Activated naive CD8-positive, alpha-beta T cell treated with anti-CD3 and anti-CD28 coated beads, Interleukin-2, amount 10 ng/mL, durations not matched to agents 7 days and 5 days (primary cell): ENCODE results near the gene SPTB. TPM values are rescaled to one million over a fixed set of nuclear protein-coding genes. Genes with fewer than 3 reads are reported as not detected.

Experiments used
- ATAC-seq: fragments of 150-1000 bp; cut with Tn5 transposase; one replicate; pipeline ENCODE4 v1.10.0; 2021; ENCODE audit warnings: low read depth, moderate library complexity
- POLR2A ChIA-PET: fragments of 350-600 bp; sonication (Branson Sonifier 250); formaldehyde crosslinking; loops from one replicate; lab custom pipeline; 2021; ENCODE audit warnings: antibody characterized with exemption; lab: Charles Lee
- DNase-seq: peaks from one replicate; pipeline ENCODE4 v3.0.0; 2021
- H3K27ac Mint-ChIP-seq: one replicate; pipeline ENCODE4 v1.8.0; 2022; ENCODE audit warnings: mild to moderate bottlenecking, mixed read lengths
- H3K27me3 Mint-ChIP-seq: one replicate; pipeline ENCODE4 v1.8.0; 2022; ENCODE audit warnings: mild to moderate bottlenecking, moderate library complexity, mixed read lengths
- H3K36me3 Mint-ChIP-seq: one replicate; pipeline ENCODE4 v1.8.0; 2021; ENCODE audit warnings: mild to moderate bottlenecking, mixed read lengths
- H3K4me1 Mint-ChIP-seq: one replicate; pipeline ENCODE4 v1.8.0; 2021; ENCODE audit warnings: mixed read lengths
- H3K4me3 Mint-ChIP-seq: one replicate; pipeline ENCODE4 v1.8.0; 2022; ENCODE audit warnings: mild to moderate bottlenecking, moderate library complexity, mixed read lengths
- H3K9me3 Mint-ChIP-seq: one replicate; pipeline ENCODE4 v1.8.0; 2021; ENCODE audit warnings: mixed read lengths
- microRNA-seq: library from miRNA; unstranded; fragments of <30 nt; microRNA quantifications from one replicate; pipeline ENCODE4 v1.2.0, GENCODE V29; 2022
- total RNA-seq, 2 experiments: library from RNA; stranded (reverse); gene quantifications; one replicate each; pipeline ENCODE4 v1.2.3, GENCODE V29; 2021

Gene SPTB
- total RNA-seq, 2 experiments from 2014 or later = not detected

- Mint-ChIP-seq H3K27me3 (peaks cover 74% of the 10 kb centered on the region), H3K4me1 (peaks cover 28% of the 10 kb centered on the region), H3K36me3 (no peaks in the 10 kb centered on the region), H3K9me3 (no peaks in the 10 kb centered on the region), H3K4me3 (peak overlapping the region; percentile 66), H3K27ac (no peak overlapping the region)
- ATAC-seq (no peak), DNase-seq (no peak)
- POLR2A ChIA-PET = no interaction called here
Measured at GRCh38 chr14:64703395-64704142, 176.1 kb downstream of the SPTB start.

GRCh38 chr14:64702493-64703394 is 177.0 kb downstream of the SPTB start:
- no peaks in the 10 kb centered on the region for H3K36me3 Mint-ChIP-seq
- H3K9me3 Mint-ChIP-seq = no peaks in the 10 kb centered on the region
- POLR2A ChIA-PET = no interaction called here
- peaks cover 83% of the 10 kb centered on the region for H3K27me3 Mint-ChIP-seq
- H3K4me3 Mint-ChIP-seq = peak overlapping the region; percentile 66
- H3K27ac Mint-ChIP-seq = no peak overlapping the region
- H3K4me1 Mint-ChIP-seq = peaks cover 21% of the 10 kb centered on the region
- ATAC-seq = peak; percentile 16
- DNase-seq = no peak

GRCh38 chr14:64701660-64702059 is 178.0 kb downstream of the SPTB start:
- Mint-ChIP-seq H3K27me3 (peaks cover 88% of the 10 kb centered on the region), H3K4me1 (peaks cover 17% of the 10 kb centered on the region), H3K4me3 (no peak overlapping the region), H3K36me3 (no peaks in the 10 kb centered on the region), H3K9me3 (no peaks in the 10 kb centered on the region), H3K27ac (no peak overlapping the region)
- DNase-seq (no peak), ATAC-seq (no peak)
- POLR2A ChIA-PET = no interaction called here

- Mint-ChIP-seq H3K4me1 (peaks cover 15% of the 10 kb centered on the region), H3K27ac (no peak overlapping the region), H3K27me3 (peaks cover 89% of the 10 kb centered on the region), H3K9me3 (no peaks in the 10 kb centered on the region), H3K4me3 (no peak overlapping the region), H3K36me3 (no peaks in the 10 kb centered on the region)
- POLR2A ChIA-PET = no interaction called here
- DNase-seq (no peak), ATAC-seq (no peak)
Measured at GRCh38 chr14:64700894-64701293, 178.8 kb downstream of the SPTB start.

- no peak overlapping the region for H3K27ac Mint-ChIP-seq
- POLR2A ChIA-PET = no interaction called here
- no peaks in the 10 kb centered on the region for H3K9me3 Mint-ChIP-seq
- peaks cover 12% of the 10 kb centered on the region for H3K4me1 Mint-ChIP-seq
- no peak for DNase-seq
- H3K27me3 Mint-ChIP-seq = peaks cover 86% of the 10 kb centered on the region
- no peak overlapping the region for H3K4me3 Mint-ChIP-seq
- no peaks in the 10 kb centered on the region for H3K36me3 Mint-ChIP-seq
- ATAC-seq = no peak
Measured at GRCh38 chr14:64700290-64700689, 179.4 kb downstream of the SPTB start.

GRCh38 chr14:64698903-64699302 is 180.8 kb downstream of the SPTB start:
- no peak overlapping the region for H3K4me3 Mint-ChIP-seq
- no peak for ATAC-seq
- no peak overlapping the region for H3K27ac Mint-ChIP-seq
- H3K4me1 Mint-ChIP-seq = peaks cover 11% of the 10 kb centered on the region
- POLR2A ChIA-PET = interaction anchor here (1.0 to 1.4 kb wide), 2 partner anchors 8 to 10 kb away, joined by 5 read pairs; no protein-coding TSS in a partner anchor
- H3K9me3 Mint-ChIP-seq = no peaks in the 10 kb centered on the region
- H3K36me3 Mint-ChIP-seq = no peaks in the 10 kb centered on the region
- H3K27me3 Mint-ChIP-seq = peaks cover 88% of the 10 kb centered on the region
- DNase-seq = no peak

GRCh38 chr14:64696355-64696857 is 183.3 kb downstream of the SPTB start:
- Mint-ChIP-seq H3K36me3 (no peaks in the 10 kb centered on the region), H3K27me3 (peaks cover 75% of the 10 kb centered on the region), H3K4me1 (peaks cover 5% of the 10 kb centered on the region), H3K9me3 (no peaks in the 10 kb centered on the region), H3K27ac (no peak overlapping the region), H3K4me3 (no peak overlapping the region)
- ATAC-seq (no peak), DNase-seq (no peak)
- POLR2A ChIA-PET = interaction anchor here (0.7 kb wide), 1 partner anchor 202 kb away, joined by 3 read pairs; no protein-coding TSS in a partner anchor

Small RNAs within 50 kb of the gene (microRNA-seq; reads per million reads assigned to microRNA genes)
- not detected for gene MIR7855

Other genes with a start within 250 kb of the SPTB start
- 1 to 10 TPM; 5.5 to 6.6 TPM for gene PLEKHG3, start 175.5 kb downstream of the SPTB start, total RNA-seq
- 10 to 100 TPM; 67.6 to 89.7 TPM for gene CHURC1, start 34.5 kb upstream of the SPTB start, total RNA-seq
- not detected for gene GPX2, start 62.8 kb upstream of the SPTB start, total RNA-seq
- 1 to 10 TPM; 2.7 to 3.5 TPM for gene RAB15, start 92.4 kb upstream of the SPTB start, total RNA-seq
- 10 to 100 TPM; 15.8 to 17.8 TPM for gene FNTB, start 107.0 kb upstream of the SPTB start, total RNA-seq
- gene MAX, start 222.6 kb upstream of the SPTB start, total RNA-seq = 100 to 1,000 TPM; 150 to 155 TPM